Measurements from ENCODE around the gene CACNB1. TPM values are rescaled to one million over a fixed set of nuclear protein-coding genes. Genes with fewer than 3 reads are reported as not detected.

Gene CACNB1
- total RNA-seq, 1 experiment from 2014 or later = 4.3 TPM

GRCh38 chr17:39244600-39245570 is 47.4 kb upstream of the CACNB1 start:
- H3F3A ChIP-seq (ENCODE audit: low read length, unreplicated experiment) = no peaks in the 10 kb centered on the region
- no peak overlapping the region for H3K27ac ChIP-seq (ENCODE audit: low read length)
- no peak overlapping the region for H2AFZ ChIP-seq (ENCODE audit: low read length)
- H3K9ac ChIP-seq (ENCODE audit: low read length) = no peak overlapping the region
- DNase-seq = peak; percentile 90
- TF ChIP-seq EZH2phosphoT487 (IDR thresholded peaks at IDR 0.05; ENCODE audit: borderline replicate concordance, low read length) (no peak), CTCF (conservative IDR thresholded peaks at IDR 0.05; ENCODE audit: low read depth, low read length) (peak; percentile 89)
- peaks cover 6% of the 10 kb centered on the region; the same call in 1 of the 2 replicates for H3K4me1 ChIP-seq (ENCODE audit: insufficient read depth, low read length)
- no TSS peak for BruUV-seq (replicated peaks)
- no peaks in the 10 kb centered on the region for H4K20me1 ChIP-seq (ENCODE audit: low read length)
- H3K4me2 ChIP-seq (ENCODE audit: low read length) = no peak overlapping the region
- H3K9me3 ChIP-seq (ENCODE audit: low read length) = no peaks in the 10 kb centered on the region
- ChIA-PET CTCF (interaction anchor here (0.5 to 1.7 kb wide), 10 partner anchors 36 to 325 kb away, joined by 3 to 14 read pairs (median 5); no protein-coding TSS in a partner anchor), POLR2A (ENCODE audit: unreplicated experiment) (no interaction called here)
- no peaks in the 10 kb centered on the region for H3K36me3 ChIP-seq (ENCODE audit: low read depth, low read length)
- H3K27me3 ChIP-seq (ENCODE audit: low read length) = no peaks in the 10 kb centered on the region
- H3K4me3 ChIP-seq (ENCODE audit: low read length) = no peak overlapping the region
- no peaks in the 10 kb centered on the region for H3K79me2 ChIP-seq (ENCODE audit: low read length)
- no peaks in the 10 kb centered on the region for H3K9me2 ChIP-seq (replicated peaks; ENCODE audit: low read length)
- peak; percentile 79 for ATAC-seq
- intact Hi-C loops (cut with micrococcal nuclease) = loop anchor here (1.0 kb wide), 1 partner anchor 38 kb away; no protein-coding TSS in a partner anchor

DNA sequence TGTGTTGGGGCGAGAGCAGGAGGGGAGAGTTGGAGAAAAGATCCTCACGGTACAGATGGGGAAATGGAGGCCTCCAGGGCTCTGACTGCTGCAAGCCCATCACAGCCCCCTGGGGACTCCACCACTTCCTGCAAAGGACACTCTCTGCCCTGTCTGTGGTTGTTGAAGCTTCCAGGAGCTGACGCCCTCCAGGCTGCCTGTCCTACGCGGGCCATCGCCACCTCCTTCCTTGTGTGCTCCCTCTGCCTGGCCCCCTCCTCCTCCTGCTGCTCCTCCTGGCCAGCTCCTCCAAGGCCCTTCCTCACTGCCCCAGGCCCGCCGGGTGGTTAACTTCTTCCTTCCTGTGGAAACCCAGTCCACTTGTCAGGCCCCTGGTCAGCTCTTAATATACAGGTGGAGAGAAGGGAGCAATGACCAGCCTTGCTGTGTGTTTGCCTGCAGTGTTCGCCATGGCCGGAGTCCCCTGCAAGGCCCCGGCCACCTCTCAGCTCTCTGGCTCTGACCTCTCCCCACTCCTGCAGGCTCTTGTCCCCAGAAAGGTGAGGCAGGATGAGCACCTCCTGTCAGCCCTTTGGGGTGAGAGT is 46.6 kb upstream of the CACNB1 start:
- intact Hi-C loops (cut with micrococcal nuclease) = loop anchor here (1.0 kb wide), 1 partner anchor 37 kb away; no protein-coding TSS in a partner anchor

More for the DNA sequence above, 46.6 kb upstream of the CACNB1 start:
- ATAC-seq (no peak), DNase-seq (no peak)
- ChIA-PET POLR2A (ENCODE audit: unreplicated experiment) (no interaction called here), CTCF (interaction anchor here (0.6 to 1.7 kb wide), 6 partner anchors 35 to 261 kb away, joined by 5 to 14 read pairs (median 7); no protein-coding TSS in a partner anchor)
- Histone ChIP-seq H3K79me2 (ENCODE audit: low read length) (no peaks in the 10 kb centered on the region), H3K27ac (ENCODE audit: low read length) (no peak overlapping the region), H3K36me3 (ENCODE audit: low read depth, low read length) (no peaks in the 10 kb centered on the region), H3K9me2 (replicated peaks; ENCODE audit: low read length) (no peaks in the 10 kb centered on the region), H3K9me3 (ENCODE audit: low read length) (no peaks in the 10 kb centered on the region), H2AFZ (ENCODE audit: low read length) (no peak overlapping the region), H3K4me2 (ENCODE audit: low read length) (no peak overlapping the region), H3K27me3 (ENCODE audit: low read length) (no peaks in the 10 kb centered on the region), H3K4me3 (ENCODE audit: low read length) (no peak overlapping the region), H3K4me1 (ENCODE audit: insufficient read depth, low read length) (peaks cover 6% of the 10 kb centered on the region; the same call in 1 of the 2 replicates), H3K9ac (ENCODE audit: low read length) (no peak overlapping the region), H4K20me1 (ENCODE audit: low read length) (no peaks in the 10 kb centered on the region), H3F3A (ENCODE audit: low read length, unreplicated experiment) (no peaks in the 10 kb centered on the region)
- BruUV-seq (replicated peaks) = no TSS peak
- TF ChIP-seq EZH2 (IDR thresholded peaks at IDR 0.05; ENCODE audit: low read length, unreplicated experiment) = no peak
- no peak for TF ChIP-seq EZH2phosphoT487 (IDR thresholded peaks at IDR 0.05; ENCODE audit: borderline replicate concordance, low read length)
- no peak for TF ChIP-seq CTCF (conservative IDR thresholded peaks at IDR 0.05; ENCODE audit: low read depth, low read length)

Data from PC-3 (cell line).